Body of pancreas (tissue), 4 donors: ENCODE results near the gene SYT9. TPM values are rescaled to one million over a fixed set of nuclear protein-coding genes. Genes with fewer than 3 reads are reported as not detected.

Experiments
- ATAC-seq: fragments of 150-250 bp; one replicate; pipeline ENCODE4 v1.9.1; 2016
- DNase-seq, 4 donors: peaks; one replicate each; pipeline ENCODE4 v3.0.0-alpha.2; 2019
- H3K27ac ChIP-seq, 4 donors: fragments of 200-600 bp; sonication (generic); 1 replicate in 3 of 4; 2 replicates in 1 of 4; pipeline versions ENCODE4 v1.5.1 to v1.6.1; 2016 to 2019; ENCODE audit warnings: mild to moderate bottlenecking in 1 of 4, mixed read lengths in 1 of 4, moderate library complexity in 1 of 4
- H3K27me3 ChIP-seq, 2 donors: fragments of 200-600 bp; sonication (generic); one replicate each; pipeline ENCODE4 v1.6.0; 2016; ENCODE audit warnings: mild to moderate bottlenecking in 1 of 2
- H3K36me3 ChIP-seq, 2 donors: fragments of 200-600 bp; sonication (generic); replicated peaks in 1 of 2; 2 replicates each; pipeline ENCODE4 v1.5.1; 2016; ENCODE audit warnings: low read depth in 2 of 2; ENCODE audit not compliant: insufficient read depth in 1 of 2
- H3K4me1 ChIP-seq: fragments of 200-600 bp; sonication (generic); one replicate; pipeline ENCODE4 v1.6.0; 2016
- H3K4me3 ChIP-seq, 2 donors: fragments of 200-600 bp; sonication (generic); 1 replicate in 1 of 2; 2 replicates in 1 of 2; pipeline ENCODE4 v1.5.1; 2016 to 2019
- H3K9me3 ChIP-seq, 3 donors: fragments of 200-600 bp; sonication (generic); 1 replicate in 2 of 3; 2 replicates in 1 of 3; pipeline ENCODE4 v1.5.1; 2016
- CTCF ChIP-seq, 7 experiments: fragments of 450-650 bp in 4 of 7; fragments of 200-600 bp in 3 of 7; sonication (generic) in 3 of 7; IDR thresholded peaks; one replicate each; pipeline ENCODE4 v1.5.1; 2016 to 2019; ENCODE audit warnings: antibody characterized with exemption in 7 of 7
- POLR2A ChIP-seq, 3 donors: fragments of 450-650 bp; IDR thresholded peaks; one replicate each; pipeline ENCODE4 v1.6.1; 2016; ENCODE audit warnings: antibody characterized with exemption in 3 of 3, mild to moderate bottlenecking in 2 of 3
- WGBS, 2 donors: methylation state at CpG; one replicate each; pipeline ENCODE4 v1.1.5; 2017; 5-methylcytosine and 5-hydroxymethylcytosine counted together
- intact Hi-C: fragments of 100-400 bp; cut with DNase I; formaldehyde crosslinking; loops from one replicate; pipeline ENCODE4 v1.15.1; 2023
- total RNA-seq, 2 donors: library from RNA; depleted of rRNA; stranded (reverse); fragments of >200 nt; gene quantifications; one replicate each; pipeline ENCODE4 v1.1.0, GENCODE V29; 2016

The SYT9 gene
- total RNA-seq, 2 donors from 2014 or later = 1.0 TPM; not detected in 1

DNA sequence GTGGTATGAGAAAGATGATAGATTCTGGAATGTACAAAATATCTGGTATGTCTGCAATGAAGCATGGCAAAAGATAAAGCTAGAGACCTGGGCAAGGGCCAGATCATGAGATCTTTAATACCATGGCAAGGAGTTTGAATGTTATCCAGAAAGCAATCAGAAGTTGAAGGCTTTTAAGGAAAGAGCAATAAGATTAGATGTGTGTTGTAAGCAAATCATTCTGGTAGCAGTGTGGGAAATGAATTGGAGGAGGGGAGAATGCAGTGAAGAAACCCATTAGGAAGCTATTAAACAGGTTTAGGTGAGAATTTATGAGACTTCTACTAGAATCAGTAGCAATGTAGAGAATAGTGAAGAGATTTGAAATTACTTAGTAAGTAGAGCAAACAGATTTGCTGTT lies 32.2 kb upstream of the SYT9 start:
- Histone ChIP-seq H3K27ac (no peak overlapping the region), H3K9me3 (no peaks in the 10 kb centered on the region), H3K36me3 (no peaks in the 10 kb centered on the region), H3K27me3 (no peaks in the 10 kb centered on the region), H3K4me3 (no peak overlapping the region), H3K4me1 (no peaks in the 10 kb centered on the region)
- TF ChIP-seq CTCF (IDR thresholded peaks at IDR 0.05) (no peak), POLR2A (IDR thresholded peaks at IDR 0.05) (no peak)
- DNase-seq = no peak
- no peak for ATAC-seq
- intact Hi-C loops = no loop called here

GRCh38 chr11:7220636-7221035 lies 31.1 kb upstream of the SYT9 start:
- H3K27ac ChIP-seq = no peak overlapping the region
- H3K4me3 ChIP-seq = no peak overlapping the region
- H3K36me3 ChIP-seq = no peaks in the 10 kb centered on the region
- H3K27me3 ChIP-seq = no peaks in the 10 kb centered on the region
- ATAC-seq (no peak), DNase-seq (no peak)
- intact Hi-C loops = no loop called here
- no peaks in the 10 kb centered on the region for H3K4me1 ChIP-seq
- WGBS, 2 donors = 38 to 39% methylated on average over 3 of the region's 3 CpGs
- TF ChIP-seq POLR2A (IDR thresholded peaks at IDR 0.05) (no peak), CTCF (IDR thresholded peaks at IDR 0.05) (no peak)
- H3K9me3 ChIP-seq = no peaks in the 10 kb centered on the region

- intact Hi-C loops = no loop called here
- Histone ChIP-seq H3K4me3 (no peak overlapping the region), H3K27me3 (no peaks in the 10 kb centered on the region), H3K9me3 (no peaks in the 10 kb centered on the region), H3K4me1 (no peaks in the 10 kb centered on the region), H3K27ac (no peak overlapping the region), H3K36me3 (no peaks in the 10 kb centered on the region)
- 53 to 56% methylated on average over 4 of the region's 4 CpGs for WGBS, 2 donors
- ATAC-seq (no peak), DNase-seq (no peak)
- TF ChIP-seq POLR2A (IDR thresholded peaks at IDR 0.05) (no peak), CTCF (IDR thresholded peaks at IDR 0.05) (no peak)
Observed at GRCh38 chr11:7222619-7223018, 29.1 kb upstream of the SYT9 start.

- no peaks in the 10 kb centered on the region for H3K9me3 ChIP-seq
- ATAC-seq = no peak
Observed at GRCh38 chr11:7239877-7240276, 11.8 kb upstream of the SYT9 start.

More at GRCh38 chr11:7239877-7240276, 11.8 kb upstream of the SYT9 start:
- TF ChIP-seq POLR2A (IDR thresholded peaks at IDR 0.05) = no peak
- no peak for TF ChIP-seq CTCF (IDR thresholded peaks at IDR 0.05)
- DNase-seq = no peak
- WGBS, 2 donors = 28 to 30% methylated on average over 5 of the region's 5 CpGs
- Histone ChIP-seq H3K4me1 (no peaks in the 10 kb centered on the region), H3K27me3 (no peaks in the 10 kb centered on the region), H3K4me3 (no peak overlapping the region), H3K36me3 (no peaks in the 10 kb centered on the region), H3K27ac (no peak overlapping the region)
- intact Hi-C loops = no loop called here
